Natural killer cell (primary cell): ENCODE measurements around the gene PLEKHA6. TPM values are rescaled to one million over a fixed set of nuclear protein-coding genes. Genes with fewer than 3 reads are reported as not detected.

Experiments
- ATAC-seq, 3 donors: fragments of 150-1000 bp in 2 of 3; fragments of 200-7000 bp in 1 of 3; cut with Tn5 transposase; 1 replicate in 1 of 3; 2 replicates in 2 of 3; pipeline ENCODE4 v1.10.0; 2021; ENCODE audit warnings: mild to moderate bottlenecking in 2 of 3, moderate library complexity in 2 of 3
- DNase-seq, 2 donors: peaks; one replicate each; pipeline versions ENCODE4 v3.0.0 to v3.0.0-alpha.2; 2013 to 2021; ENCODE audit warnings: mixed read lengths in 1 of 2
- H3K27ac ChIP-seq: one replicate; pipeline ENCODE4 v1.5.1; 2013; ENCODE audit warnings: mild to moderate bottlenecking, low read length
- H3K27me3 ChIP-seq: one replicate; pipeline ENCODE4 v1.6.1; 2013; ENCODE audit warnings: low read length; ENCODE audit not compliant: control insufficient read depth, insufficient read depth
- H3K36me3 ChIP-seq: one replicate; pipeline ENCODE4 v1.6.1; 2013; ENCODE audit warnings: low read length; ENCODE audit not compliant: control insufficient read depth, insufficient read depth
- H3K4me1 ChIP-seq: one replicate; pipeline ENCODE4 v1.6.1; 2013; ENCODE audit warnings: low read length; ENCODE audit not compliant: control insufficient read depth, insufficient read depth
- H3K4me3 ChIP-seq: one replicate; pipeline ENCODE4 v1.5.1; 2013; ENCODE audit warnings: low read length
- H3K9me3 ChIP-seq: one replicate; pipeline ENCODE4 v1.6.1; 2013; ENCODE audit warnings: low read length; ENCODE audit not compliant: control insufficient read depth, insufficient read depth
- H3K27ac Mint-ChIP-seq, 2 donors: one replicate each; pipeline ENCODE4 v1.8.0; 2022; ENCODE audit warnings: mild to moderate bottlenecking in 2 of 2, mixed read lengths in 2 of 2, moderate library complexity in 1 of 2
- H3K27me3 Mint-ChIP-seq, 2 donors: one replicate each; pipeline ENCODE4 v1.8.0; 2022; ENCODE audit warnings: low read depth in 2 of 2, mixed read lengths in 2 of 2
- H3K36me3 Mint-ChIP-seq: one replicate; pipeline ENCODE4 v1.8.0; 2022; ENCODE audit warnings: mixed read lengths
- H3K4me1 Mint-ChIP-seq, 2 donors: one replicate each; pipeline ENCODE4 v1.8.0; 2022; ENCODE audit warnings: mixed read lengths in 2 of 2
- H3K4me3 Mint-ChIP-seq: one replicate; pipeline ENCODE4 v1.8.0; 2022; ENCODE audit warnings: mild to moderate bottlenecking, moderate library complexity, mixed read lengths
- H3K9me3 Mint-ChIP-seq, 2 donors: one replicate each; pipeline ENCODE4 v1.8.0; 2022; ENCODE audit warnings: mixed read lengths in 2 of 2
- WGBS: methylation state at CpG from one replicate; pipeline ENCODE4 v1.1.7; 2013; ENCODE audit warnings: missing lambda C conversion rate; ENCODE audit not compliant: insufficient coverage; 5-methylcytosine and 5-hydroxymethylcytosine counted together
- intact Hi-C: fragments of 100-400 bp; cut with micrococcal nuclease; formaldehyde crosslinking; loops from one replicate; pipeline ENCODE4 v1.14.2; 2022
- total RNA-seq, 4 donors: library from RNA; stranded (reverse); fragments of 120-200 nt in 1 of 4; gene quantifications; one replicate each; pipeline versions ENCODE4 v1.2.3 to v1.2.4, GENCODE V29; 2013 to 2022
- TF ChIP-seq, protein P1 (sequence below): fragments of 200-600 bp; IDR thresholded peaks from one replicate; pipeline ENCODE4 v1.8.0; 2022; ENCODE audit warnings: antibody characterized with exemption

The PLEKHA6 gene
- total RNA-seq, 3 donors from 2014 or later (not counting 1 experiment from before 2014, with no cell fraction given), result 0.10 to 0.43 (median 0.16) TPM

DNA sequence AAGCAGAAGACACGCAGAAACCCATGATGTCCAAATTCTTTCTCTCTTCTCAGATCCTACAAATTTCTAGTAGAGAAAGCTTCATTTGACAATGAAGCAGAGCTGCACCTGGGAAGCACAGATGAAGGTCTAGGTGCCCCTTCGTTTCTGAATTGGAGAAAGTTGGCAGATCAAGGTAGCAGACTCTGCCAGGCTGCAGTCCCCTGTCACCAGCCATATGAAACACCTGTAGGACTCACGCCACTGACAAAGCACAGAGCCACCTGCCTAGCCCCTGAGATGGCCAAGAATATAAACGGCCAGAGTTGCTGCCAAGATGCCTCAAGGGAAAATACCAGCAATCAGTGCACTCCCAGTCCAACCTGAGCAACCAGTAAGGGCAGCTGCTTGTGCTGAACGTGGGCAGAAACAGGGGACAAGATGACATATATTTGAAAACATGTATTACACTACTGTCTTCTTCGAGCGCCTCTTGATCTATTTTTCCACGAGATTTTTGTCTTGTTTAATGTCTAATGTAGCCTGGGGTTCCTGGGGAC lies 20.6 kb upstream of the PLEKHA6 start:
- Mint-ChIP-seq H3K36me3 (no peaks in the 10 kb centered on the region), H3K27me3 (peaks cover 14 to 18% of the 10 kb centered on the region in 2 donors), H3K9me3 (no peaks in the 10 kb centered on the region), H3K27ac (no peak overlapping the region), H3K4me1 (peaks cover 11 to 12% of the 10 kb centered on the region in 2 donors), H3K4me3 (no peak overlapping the region)
- DNase-seq, result no peak
- Histone ChIP-seq H3K4me1 (peaks cover 21% of the 10 kb centered on the region), H3K9me3 (no peaks in the 10 kb centered on the region), H3K27me3 (peaks cover 21% of the 10 kb centered on the region), H3K4me3 (no peak overlapping the region), H3K27ac (no peak overlapping the region), H3K36me3 (no peaks in the 10 kb centered on the region)
- TF ChIP-seq, protein P1, sequence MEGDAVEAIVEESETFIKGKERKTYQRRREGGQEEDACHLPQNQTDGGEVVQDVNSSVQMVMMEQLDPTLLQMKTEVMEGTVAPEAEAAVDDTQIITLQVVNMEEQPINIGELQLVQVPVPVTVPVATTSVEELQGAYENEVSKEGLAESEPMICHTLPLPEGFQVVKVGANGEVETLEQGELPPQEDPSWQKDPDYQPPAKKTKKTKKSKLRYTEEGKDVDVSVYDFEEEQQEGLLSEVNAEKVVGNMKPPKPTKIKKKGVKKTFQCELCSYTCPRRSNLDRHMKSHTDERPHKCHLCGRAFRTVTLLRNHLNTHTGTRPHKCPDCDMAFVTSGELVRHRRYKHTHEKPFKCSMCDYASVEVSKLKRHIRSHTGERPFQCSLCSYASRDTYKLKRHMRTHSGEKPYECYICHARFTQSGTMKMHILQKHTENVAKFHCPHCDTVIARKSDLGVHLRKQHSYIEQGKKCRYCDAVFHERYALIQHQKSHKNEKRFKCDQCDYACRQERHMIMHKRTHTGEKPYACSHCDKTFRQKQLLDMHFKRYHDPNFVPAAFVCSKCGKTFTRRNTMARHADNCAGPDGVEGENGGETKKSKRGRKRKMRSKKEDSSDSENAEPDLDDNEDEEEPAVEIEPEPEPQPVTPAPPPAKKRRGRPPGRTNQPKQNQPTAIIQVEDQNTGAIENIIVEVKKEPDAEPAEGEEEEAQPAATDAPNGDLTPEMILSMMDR, result no peak
- intact Hi-C loops, result no loop called here
- WGBS, result 84% methylated on average over 8 of the region's 8 CpGs
- no peak for ATAC-seq

DNA sequence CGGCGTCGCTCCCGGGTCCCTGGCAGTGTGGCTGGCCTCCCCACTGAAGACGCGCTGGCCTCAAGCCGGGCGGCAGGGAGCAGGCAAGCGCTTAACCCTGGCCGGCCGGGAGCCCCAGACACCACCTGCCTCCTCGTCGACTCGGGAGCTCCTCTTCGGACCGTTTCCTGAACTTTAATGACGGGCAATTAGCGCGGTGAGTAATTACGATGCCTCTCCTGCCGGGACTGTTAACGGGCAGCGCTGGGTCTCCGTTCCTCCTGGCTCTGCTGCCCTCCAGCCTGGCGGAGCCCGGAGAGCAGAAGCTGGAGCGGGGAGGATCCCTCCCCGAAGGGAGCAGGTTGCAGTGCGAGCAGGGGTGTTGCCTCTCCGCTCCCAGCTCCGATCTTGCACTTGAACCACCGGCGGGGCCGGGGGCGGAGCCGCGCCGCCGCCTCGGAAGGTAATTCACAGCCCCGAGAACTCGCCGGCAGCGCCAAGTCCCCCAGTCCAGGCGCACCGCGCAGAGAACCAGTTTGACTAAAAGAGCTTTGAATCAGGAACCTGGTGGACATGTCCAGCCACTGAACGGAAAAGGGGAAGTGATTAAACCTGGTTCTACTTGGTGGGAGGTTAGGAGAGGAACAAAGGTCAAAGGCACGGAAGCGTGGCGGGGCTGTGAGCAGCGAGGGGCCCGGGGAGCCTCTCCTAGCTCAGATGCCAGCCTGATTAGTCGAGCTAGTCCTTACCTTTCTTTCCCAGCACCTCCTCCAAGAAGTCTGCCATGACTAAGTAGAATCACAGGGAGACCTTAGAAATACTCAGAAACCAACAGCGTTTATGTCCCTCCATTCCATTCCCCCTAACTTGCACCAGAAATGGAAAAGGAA lies 18.3 kb upstream of the PLEKHA6 start:
- Mint-ChIP-seq H3K27me3 (peaks cover 14 to 18% of the 10 kb centered on the region in 2 donors), H3K27ac (peak overlapping the region in 1 of 2 donors; percentile 50), H3K36me3 (no peaks in the 10 kb centered on the region), H3K4me1 (peaks cover 11 to 12% of the 10 kb centered on the region in 2 donors), H3K9me3 (no peaks in the 10 kb centered on the region), H3K4me3 (peak overlapping the region; percentile 89)
- H3K9me3 ChIP-seq, result no peaks in the 10 kb centered on the region
- intact Hi-C loops, result no loop called here
- 2% methylated on average over 54 of the region's 55 CpGs for WGBS
- no peaks in the 10 kb centered on the region for H3K36me3 ChIP-seq
- H3K27me3 ChIP-seq, result peaks cover 21% of the 10 kb centered on the region
- H3K4me3 ChIP-seq, result peak overlapping the region; percentile 40
- ATAC-seq (peak; percentile 63 to 79 (median 69)), DNase-seq (peak; percentile 31 to 68)
- no peak overlapping the region for H3K27ac ChIP-seq
- peaks cover 21% of the 10 kb centered on the region for H3K4me1 ChIP-seq
- TF ChIP-seq, protein P1, result no peak

DNA sequence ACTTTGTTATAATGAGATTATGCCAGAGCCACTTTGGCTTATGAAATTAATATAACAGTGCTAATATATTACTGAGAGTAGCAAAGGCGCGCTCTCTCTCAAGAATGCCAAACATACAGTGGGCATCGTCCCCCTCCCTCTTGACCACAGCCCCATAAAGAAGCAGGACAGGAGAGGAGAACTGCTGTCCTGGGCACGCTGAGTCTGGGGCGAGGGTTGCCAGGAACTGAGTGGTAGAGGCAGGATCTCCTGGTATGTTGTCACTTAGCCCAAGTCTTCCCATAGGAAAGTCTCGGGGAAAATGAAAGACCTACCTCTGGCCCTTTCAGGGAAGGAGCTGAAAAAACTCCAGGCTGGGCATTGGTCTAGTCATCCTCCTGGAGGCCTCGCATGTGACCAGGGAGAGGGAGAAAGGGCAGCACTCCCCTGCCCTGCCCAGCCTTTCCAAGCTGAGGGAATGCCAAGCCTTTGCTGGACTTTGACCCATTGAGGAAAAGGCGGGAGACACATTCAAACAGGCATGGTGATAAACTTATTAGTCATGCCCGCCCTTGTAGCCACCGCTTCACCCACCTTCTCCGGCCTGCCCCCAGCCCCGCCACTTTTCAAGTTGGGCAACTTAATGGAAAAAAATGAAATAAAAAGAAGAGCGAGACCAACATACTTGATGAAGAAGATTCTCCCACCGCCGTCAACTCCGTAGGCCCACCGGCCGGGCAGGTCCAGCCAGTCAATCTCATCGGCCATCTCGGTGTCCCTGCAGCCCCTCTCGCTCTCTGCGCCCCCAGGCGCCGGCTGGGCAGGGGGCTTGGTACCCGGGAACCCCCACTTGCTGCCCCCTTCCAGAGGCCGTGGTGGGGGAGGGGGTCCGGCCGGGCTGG lies 17.4 kb upstream of the PLEKHA6 start:
- no peak overlapping the region for H3K4me3 ChIP-seq
- Mint-ChIP-seq H3K4me1 (peaks cover 11 to 12% of the 10 kb centered on the region in 2 donors), H3K27me3 (peaks cover 14 to 20% of the 10 kb centered on the region in 2 donors), H3K27ac (no peak overlapping the region), H3K4me3 (peak overlapping the region; percentile 85), H3K9me3 (no peaks in the 10 kb centered on the region), H3K36me3 (no peaks in the 10 kb centered on the region)
- peaks cover 16% of the 10 kb centered on the region for H3K4me1 ChIP-seq
- intact Hi-C loops, result no loop called here
- TF ChIP-seq, protein P1, result no peak
- DNase-seq (no peak), ATAC-seq (no peak)
- 79% methylated on average over 28 of the region's 28 CpGs for WGBS
- H3K36me3 ChIP-seq, result no peaks in the 10 kb centered on the region
- H3K27me3 ChIP-seq, result peaks cover 21% of the 10 kb centered on the region
- H3K9me3 ChIP-seq, result no peaks in the 10 kb centered on the region
- H3K27ac ChIP-seq, result no peak overlapping the region
